Measurements from ENCODE around the gene LSMEM2.
"Not testable (repeated sequence)": the region's sequence is repeated elsewhere in the genome, so short reads cannot be mapped to it uniquely, and the experiment has no call there.

The LSMEM2 gene

GRCh38 chr3:50266017-50266416, 12.9 kb upstream of the LSMEM2 start:
- no peak for DNase-seq

DNA sequence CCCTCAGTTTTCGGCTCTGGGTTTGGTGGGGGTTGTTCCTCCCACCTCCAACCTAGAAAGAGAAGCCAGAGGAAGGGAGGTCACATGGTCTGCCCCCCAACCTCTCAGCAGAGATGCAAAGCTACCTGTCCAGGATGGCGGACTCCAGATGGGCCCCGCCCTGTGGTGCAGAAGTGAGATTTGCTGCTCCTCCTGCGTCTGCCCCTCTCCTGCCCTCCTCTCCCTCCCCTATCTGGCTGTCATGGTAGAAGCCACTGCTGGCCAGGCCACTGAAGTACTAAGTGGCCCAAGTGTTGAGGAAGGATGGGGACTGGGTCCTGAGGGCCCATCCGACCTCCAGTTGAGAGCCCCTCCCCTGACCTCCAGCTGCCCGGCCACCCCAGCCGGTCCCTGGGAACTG, 12.1 kb upstream of the LSMEM2 start:
- DNase-seq: no peak

- DNase-seq: no peak
Measured at GRCh38 chr3:50267280-50267913, 11.5 kb upstream of the LSMEM2 start.

DNA sequence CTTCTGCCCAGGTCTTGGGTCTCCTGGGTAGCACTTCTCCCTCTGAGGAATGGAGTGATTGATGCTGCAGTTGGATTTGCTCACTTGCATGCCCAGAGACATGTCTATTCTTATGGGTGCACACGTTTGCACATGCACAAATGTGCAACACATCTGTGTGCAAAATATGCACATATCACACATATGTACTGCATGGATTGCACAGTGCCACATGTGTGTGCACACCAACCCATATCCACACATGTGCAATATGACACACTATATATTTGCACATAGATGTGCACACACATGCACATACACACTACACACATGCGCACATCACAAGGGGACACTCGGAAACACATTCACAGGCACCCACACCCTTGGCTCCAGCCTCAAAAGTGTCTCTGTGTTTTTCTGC, 10.6 kb upstream of the LSMEM2 start:
- no peak for DNase-seq

GRCh38 chr3:50268703-50269451, 10.0 kb upstream of the LSMEM2 start, which contains the start of gene SEMA3B:
TSS of gene SEMA3B (plus strand) at chr3:50269147. CDS start at chr3:50269241, 94 bp downstream.
- DNase-seq: no peak

GRCh38 chr3:50269460-50269859, 9.4 kb upstream of the LSMEM2 start:
- DNase-seq: no peak

DNA sequence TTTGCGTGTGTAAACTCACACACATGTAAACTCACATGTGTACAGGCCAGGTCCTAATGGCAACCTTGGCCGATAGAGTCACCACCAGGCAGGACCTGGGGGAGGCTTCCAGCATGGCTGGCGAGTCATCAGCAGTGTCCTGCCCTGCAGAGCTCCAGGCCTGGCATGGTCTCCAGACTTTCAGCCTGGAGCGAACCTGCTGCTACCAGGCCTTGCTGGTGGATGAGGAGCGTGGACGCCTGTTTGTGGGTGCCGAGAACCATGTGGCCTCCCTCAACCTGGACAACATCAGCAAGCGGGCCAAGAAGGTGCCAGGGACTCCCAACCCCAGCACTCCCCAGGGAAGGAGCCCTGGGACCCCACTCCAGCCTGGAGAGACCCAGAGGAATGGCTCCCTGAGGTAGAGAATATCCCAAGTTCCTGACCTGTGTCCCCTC, 8.9 kb upstream of the LSMEM2 start:
- no peak for DNase-seq

DNA sequence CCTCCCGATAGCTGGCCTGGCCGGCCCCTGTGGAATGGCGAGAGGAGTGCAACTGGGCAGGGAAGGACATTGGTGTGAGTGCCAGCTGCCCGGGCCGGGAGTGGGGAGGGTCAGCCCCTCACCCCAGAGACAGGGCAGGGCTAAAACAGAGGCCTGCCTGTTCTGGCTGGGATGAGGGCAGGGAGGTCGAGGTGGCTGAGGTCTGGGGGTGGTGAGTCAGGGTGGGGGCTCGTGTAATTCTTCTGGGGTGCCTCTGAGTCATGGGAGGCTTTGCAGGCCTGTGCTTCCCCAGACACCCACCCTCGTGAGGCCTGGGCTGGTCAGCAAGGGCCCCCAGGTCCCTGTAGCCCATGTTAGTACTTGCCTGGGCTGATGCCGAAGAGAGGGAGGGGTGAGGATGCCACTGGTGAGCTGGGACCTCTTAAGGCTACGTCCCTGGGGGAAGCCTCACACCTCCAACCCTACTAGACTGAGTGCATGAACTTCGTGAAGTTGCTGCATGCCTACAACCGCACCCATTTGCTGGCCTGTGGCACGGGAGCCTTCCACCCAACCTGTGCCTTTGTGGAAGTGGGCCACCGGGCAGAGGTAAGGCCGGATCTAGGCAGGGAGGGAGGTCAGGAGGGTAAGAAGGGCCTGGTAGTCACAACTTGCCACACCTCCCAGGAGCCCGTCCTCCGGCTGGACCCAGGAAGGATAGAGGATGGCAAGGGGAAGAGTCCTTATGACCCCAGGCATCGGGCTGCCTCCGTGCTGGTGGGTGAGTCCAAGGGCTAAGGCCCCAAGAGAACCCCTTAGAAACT, 8.3 kb upstream of the LSMEM2 start:
- no peak for DNase-seq

- DNase-seq: no peak
Measured at GRCh38 chr3:50271314-50271936, 7.5 kb upstream of the LSMEM2 start.

- not testable (repeated sequence) for DNase-seq
Measured at GRCh38 chr3:50272538-50272910, 6.4 kb upstream of the LSMEM2 start.

DNA sequence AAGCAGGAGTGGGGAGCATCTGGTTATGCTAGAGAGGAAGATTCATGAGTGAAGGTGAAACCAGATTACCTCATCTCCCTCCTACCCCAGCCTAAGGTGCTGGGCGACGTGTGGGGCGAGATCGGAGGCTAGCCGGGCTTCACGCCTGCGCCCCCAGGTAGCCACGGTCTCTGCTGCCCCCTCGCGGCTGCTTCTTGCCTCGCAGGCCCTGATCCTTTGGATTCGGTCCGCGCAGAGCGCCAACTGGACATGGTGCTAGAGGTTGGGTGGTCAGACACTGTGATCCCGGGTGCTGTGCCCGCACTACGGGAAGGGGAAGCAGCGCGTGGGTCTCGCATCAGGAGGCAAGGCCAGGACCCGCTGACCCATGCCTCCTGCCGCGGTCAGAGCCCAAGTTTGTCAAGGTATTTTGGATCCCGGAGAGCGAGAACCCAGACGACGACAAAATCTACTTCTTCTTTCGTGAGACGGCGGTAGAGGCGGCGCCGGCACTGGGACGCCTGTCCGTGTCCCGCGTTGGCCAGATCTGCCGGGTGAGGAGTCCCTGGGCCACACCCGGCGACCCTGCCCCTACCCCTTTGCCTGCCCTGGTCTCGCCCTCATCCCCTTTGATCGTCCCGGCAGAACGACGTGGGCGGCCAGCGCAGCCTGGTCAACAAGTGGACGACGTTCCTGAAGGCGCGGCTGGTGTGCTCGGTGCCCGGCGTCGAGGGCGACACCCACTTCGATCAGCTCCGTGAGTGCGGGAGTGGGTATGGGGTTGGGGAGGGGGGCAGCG, 5.8 kb upstream of the LSMEM2 start:
- DNase-seq: peak; percentile 82

- DNase-seq: no peak
Measured at GRCh38 chr3:50273689-50274065, 5.2 kb upstream of the LSMEM2 start.

DNA sequence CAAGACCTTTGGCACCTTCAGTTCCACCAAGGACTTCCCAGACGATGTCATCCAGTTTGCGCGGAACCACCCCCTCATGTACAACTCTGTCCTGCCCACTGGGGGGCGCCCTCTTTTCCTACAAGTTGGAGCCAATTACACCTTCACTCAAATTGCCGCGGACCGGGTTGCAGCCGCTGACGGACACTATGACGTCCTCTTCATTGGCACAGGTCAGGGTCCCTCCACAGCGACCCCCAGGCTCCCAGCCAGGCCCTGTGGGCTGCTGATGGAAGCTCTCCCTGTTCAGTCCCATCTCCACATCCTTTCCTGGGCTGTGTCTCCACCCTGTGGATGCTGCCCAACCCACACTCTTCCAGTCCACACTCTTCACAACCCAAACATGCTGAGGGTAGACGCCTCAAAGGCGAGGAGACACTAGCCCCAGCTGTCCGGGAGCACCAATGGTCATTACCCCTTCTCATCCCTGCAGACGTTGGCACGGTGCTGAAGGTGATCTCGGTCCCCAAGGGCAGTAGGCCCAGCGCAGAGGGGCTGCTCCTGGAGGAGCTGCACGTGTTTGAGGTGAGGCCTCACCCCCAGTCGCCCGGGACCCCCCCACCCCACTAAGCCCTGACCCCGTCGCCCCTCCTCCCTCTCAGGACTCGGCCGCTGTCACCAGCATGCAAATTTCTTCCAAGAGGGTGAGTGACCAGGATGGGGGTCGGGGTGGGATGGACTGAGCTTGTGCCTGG, 4.3 kb upstream of the LSMEM2 start:
- peak; percentile 70 for DNase-seq

GRCh38 chr3:50275141-50275995, 3.5 kb upstream of the LSMEM2 start:
- DNase-seq: no peak

DNA sequence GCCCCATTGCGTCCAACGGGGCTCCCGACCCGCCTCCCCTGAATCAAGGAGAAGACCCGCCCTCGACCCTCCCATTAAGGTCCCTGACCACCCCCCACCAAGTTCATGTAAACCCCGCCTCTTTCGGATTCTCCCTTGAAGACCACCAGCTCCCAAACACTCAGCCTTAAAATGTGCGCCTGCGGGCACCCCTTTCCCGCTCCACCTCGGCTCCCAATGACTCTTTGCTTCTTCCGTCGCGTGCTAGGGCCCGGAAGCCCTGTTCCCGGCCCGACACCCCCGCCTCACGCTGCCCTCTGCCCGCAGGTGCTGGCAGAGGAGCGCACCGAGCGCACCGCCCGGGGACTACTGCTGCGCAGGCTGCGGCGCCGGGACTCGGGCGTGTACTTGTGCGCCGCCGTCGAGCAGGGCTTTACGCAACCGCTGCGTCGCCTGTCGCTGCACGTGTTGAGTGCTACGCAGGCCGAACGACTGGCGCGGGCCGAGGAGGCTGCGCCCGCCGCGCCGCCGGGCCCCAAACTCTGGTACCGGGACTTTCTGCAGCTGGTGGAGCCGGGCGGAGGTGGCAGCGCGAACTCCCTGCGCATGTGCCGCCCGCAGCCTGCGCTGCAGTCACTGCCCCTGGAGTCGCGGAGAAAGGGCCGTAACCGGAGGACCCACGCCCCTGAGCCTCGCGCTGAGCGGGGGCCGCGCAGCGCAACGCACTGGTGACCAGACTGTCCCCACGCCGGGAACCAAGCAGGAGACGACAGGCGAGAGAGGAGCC, 2.7 kb upstream of the LSMEM2 start:
- DNase-seq: no peak

- no peak for DNase-seq
Measured at GRCh38 chr3:50276762-50277101, 2.2 kb upstream of the LSMEM2 start.

- no peak for DNase-seq
Measured at GRCh38 chr3:50278123-50278879, 586 bp upstream of the LSMEM2 start.

- DNase-seq: no peak
Measured at GRCh38 chr3:50279255-50280016, 549 bp downstream of the LSMEM2 start.

DNA sequence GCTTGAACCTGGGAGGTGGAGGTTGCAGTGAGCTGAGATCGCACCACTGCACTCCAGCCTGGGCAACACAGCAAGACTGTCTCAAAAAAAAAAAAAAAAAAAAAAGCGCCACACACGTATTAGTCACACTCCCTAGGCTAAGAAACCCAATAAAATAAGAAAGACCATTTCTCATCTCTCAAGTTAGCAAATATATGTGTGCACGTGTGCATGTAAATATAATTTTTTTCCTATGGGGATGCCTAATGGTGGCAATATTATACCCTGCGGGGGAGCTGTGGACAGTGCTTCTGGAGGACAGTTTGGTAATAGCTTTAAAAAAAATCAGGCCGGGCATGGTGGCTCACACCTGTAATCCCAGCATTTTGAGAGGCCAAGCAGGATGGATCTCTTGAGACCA, 5.2 kb downstream of the LSMEM2 start:
- not testable (repeated sequence) for DNase-seq

Data from activated T-cell treated with anti-CD3 and anti-CD28 coated beads for 4 hours (primary cell).